ENCODE measurements around the gene TXK. TPM values are rescaled to one million over a fixed set of nuclear protein-coding genes. Genes with fewer than 3 reads are reported as not detected.
A peak's percentile ranks its signal among the peaks of the same experiment; 100 is the strongest.

Gene TXK
- total RNA-seq, 1 donor from 2014 or later: 1.7 TPM

DNA sequence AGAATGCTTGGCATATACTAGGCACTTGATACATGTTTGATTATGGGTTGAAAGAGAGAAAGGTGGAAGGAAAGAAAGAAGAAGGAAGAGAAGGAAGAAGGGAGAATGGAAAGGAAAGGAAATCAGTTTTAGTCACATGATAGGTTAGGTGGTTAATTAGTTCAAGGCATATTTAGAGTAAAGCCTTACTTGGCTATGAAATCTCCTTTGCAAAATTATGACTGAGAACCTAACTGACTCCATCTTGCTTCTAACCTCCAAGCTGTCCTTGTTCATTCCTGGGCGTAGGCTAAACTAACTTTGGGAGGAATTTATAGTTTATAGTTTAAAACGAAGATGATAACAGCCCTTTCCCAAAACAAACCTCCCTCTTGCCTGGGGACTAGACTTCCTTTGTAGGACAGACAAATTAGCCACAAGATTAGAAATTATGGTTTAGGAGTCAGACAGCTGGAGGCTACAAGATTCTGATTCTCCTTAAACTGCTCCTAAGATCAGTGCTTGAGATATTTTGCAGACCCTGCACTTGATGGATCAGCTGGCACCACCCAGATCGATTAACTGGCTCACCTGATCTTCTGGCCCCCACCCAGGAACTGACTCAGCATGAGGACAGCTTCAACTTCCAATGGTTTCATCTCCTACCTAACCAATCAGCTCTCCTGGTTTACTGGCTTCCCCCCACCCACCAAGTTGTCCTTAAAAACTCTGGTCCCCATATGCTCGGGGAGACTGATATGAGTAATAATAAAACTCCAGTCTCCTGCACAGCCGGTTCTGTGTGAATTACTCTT is 55.0 kb downstream of the TXK start:
- H3K27me3 Mint-ChIP-seq (ENCODE audit: low read depth): no peaks in the 10 kb centered on the region
- H3K36me3 Mint-ChIP-seq: no peaks in the 10 kb centered on the region
- H3K4me1 Mint-ChIP-seq: peaks cover 52% of the 10 kb centered on the region
- H3K27ac Mint-ChIP-seq: peak overlapping the region; percentile 93
- no peaks in the 10 kb centered on the region for H3K9me3 Mint-ChIP-seq
- TF ChIP-seq, protein P1, sequence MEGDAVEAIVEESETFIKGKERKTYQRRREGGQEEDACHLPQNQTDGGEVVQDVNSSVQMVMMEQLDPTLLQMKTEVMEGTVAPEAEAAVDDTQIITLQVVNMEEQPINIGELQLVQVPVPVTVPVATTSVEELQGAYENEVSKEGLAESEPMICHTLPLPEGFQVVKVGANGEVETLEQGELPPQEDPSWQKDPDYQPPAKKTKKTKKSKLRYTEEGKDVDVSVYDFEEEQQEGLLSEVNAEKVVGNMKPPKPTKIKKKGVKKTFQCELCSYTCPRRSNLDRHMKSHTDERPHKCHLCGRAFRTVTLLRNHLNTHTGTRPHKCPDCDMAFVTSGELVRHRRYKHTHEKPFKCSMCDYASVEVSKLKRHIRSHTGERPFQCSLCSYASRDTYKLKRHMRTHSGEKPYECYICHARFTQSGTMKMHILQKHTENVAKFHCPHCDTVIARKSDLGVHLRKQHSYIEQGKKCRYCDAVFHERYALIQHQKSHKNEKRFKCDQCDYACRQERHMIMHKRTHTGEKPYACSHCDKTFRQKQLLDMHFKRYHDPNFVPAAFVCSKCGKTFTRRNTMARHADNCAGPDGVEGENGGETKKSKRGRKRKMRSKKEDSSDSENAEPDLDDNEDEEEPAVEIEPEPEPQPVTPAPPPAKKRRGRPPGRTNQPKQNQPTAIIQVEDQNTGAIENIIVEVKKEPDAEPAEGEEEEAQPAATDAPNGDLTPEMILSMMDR (IDR thresholded peaks at IDR 0.05; ENCODE audit: unreplicated experiment): no peak
- H3K4me3 Mint-ChIP-seq: peak overlapping the region; percentile 20
- DNase-seq (ENCODE audit: low spot score in 2 of 2, unreplicated experiment in 2 of 2): no peak

DNA sequence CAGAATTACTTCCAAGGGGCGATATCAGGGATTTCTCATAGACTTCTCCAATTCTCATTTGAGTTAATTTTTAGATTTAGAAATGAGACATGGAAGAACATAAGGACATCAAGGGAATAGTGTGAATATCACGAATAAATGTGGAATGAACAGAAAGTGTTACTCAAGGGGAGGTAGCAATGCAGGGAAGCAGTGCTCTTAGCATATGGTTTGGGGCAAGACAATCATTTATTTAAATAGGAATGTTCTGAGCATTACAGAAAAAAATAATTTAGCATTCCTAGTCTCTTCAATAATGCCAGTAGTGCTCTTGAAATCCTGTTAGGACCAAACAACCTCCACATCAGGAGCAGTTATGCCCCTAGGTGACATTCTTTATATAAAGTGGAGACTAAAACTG is 55.6 kb downstream of the TXK start:
- no peak for DNase-seq (ENCODE audit: low spot score in 2 of 2, unreplicated experiment in 2 of 2)
- Mint-ChIP-seq H3K4me3 (no peak overlapping the region), H3K4me1 (peaks cover 53% of the 10 kb centered on the region), H3K9me3 (no peaks in the 10 kb centered on the region), H3K27ac (peak overlapping the region; percentile 93), H3K27me3 (ENCODE audit: low read depth) (no peaks in the 10 kb centered on the region), H3K36me3 (no peaks in the 10 kb centered on the region)
- TF ChIP-seq, protein P1 (IDR thresholded peaks at IDR 0.05; ENCODE audit: unreplicated experiment): no peak

DNA sequence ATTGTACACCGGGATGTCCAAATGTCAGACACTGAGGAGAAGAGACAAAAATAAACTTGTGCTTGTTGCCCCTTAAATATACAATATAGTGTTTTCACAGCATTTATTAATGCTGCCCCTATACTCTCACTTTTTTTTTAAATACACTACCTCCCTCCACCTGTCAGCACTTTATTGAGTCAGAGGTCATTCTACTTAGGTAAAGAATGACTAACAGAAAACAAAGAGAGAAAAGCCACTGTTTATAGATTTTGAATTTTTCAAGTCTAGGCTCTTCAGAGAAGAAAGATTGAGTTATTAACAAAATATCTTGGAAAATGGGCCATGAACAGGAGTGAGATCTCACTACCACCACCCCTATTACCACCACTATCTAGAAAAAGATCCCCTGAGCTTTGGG is 59.4 kb downstream of the TXK start:
- Mint-ChIP-seq H3K4me3 (no peak overlapping the region), H3K36me3 (no peaks in the 10 kb centered on the region), H3K27me3 (ENCODE audit: low read depth) (no peaks in the 10 kb centered on the region), H3K4me1 (peaks cover 34% of the 10 kb centered on the region), H3K9me3 (no peaks in the 10 kb centered on the region), H3K27ac (no peak overlapping the region)
- TF ChIP-seq, protein P1 (IDR thresholded peaks at IDR 0.05; ENCODE audit: unreplicated experiment): no peak
- DNase-seq (ENCODE audit: low spot score in 2 of 2, unreplicated experiment in 2 of 2): no peak

DNA sequence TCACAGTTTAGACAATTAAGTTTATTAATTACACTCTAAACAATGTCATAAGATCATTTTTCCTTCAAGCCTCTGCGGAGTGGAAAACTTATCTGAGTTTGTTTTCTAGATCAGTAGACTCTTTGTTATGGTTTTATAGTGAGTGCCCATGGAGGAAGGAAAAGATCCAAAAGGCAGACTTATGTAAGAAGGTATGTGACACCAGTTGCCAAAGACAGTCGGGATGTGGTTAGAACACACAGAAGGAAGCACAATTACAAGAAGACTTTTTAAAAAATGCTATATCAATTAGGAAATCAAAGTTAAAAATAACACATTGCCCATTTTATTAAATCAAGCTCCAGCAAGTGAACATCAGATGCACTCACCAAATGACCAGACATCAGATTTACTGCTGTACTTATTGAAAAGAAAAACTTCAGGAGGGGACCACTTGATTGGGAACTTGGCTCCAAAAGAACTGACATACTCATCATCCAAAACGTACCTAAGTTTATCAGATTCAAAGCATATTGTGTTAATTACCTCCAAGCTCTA is 60.4 kb downstream of the TXK start:
- Mint-ChIP-seq H3K4me3 (no peak overlapping the region), H3K4me1 (peaks cover 24% of the 10 kb centered on the region), H3K9me3 (no peaks in the 10 kb centered on the region), H3K27ac (no peak overlapping the region), H3K36me3 (no peaks in the 10 kb centered on the region), H3K27me3 (ENCODE audit: low read depth) (no peaks in the 10 kb centered on the region)
- DNase-seq (ENCODE audit: low spot score in 2 of 2, unreplicated experiment in 2 of 2): no peak
- TF ChIP-seq, protein P1 (IDR thresholded peaks at IDR 0.05; ENCODE audit: unreplicated experiment): no peak

DNA sequence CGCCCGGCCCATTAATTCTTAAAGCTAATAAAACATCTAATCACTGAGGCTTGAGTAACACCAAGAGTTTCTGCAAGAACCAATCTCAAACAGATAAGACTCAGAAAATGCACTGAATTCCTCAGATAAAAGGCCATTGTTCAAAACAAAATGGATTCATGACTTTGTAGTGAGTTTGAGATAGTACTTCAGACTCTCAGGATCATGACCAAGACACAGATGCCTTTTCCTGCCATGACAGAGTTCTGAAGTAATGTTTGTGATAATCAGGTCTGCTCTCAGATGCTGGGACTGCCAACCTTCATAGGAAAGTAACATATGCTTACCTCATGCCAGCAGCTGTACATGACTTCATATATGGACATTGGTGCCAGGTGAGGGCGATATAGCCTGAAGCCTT is 62.9 kb downstream of the TXK start:
- TF ChIP-seq, protein P1 (IDR thresholded peaks at IDR 0.05; ENCODE audit: unreplicated experiment): no peak
- Mint-ChIP-seq H3K27me3 (ENCODE audit: low read depth) (no peaks in the 10 kb centered on the region), H3K36me3 (no peaks in the 10 kb centered on the region), H3K27ac (no peak overlapping the region), H3K4me3 (no peak overlapping the region), H3K9me3 (no peaks in the 10 kb centered on the region), H3K4me1 (peaks cover 9% of the 10 kb centered on the region)
- DNase-seq (ENCODE audit: low spot score in 2 of 2, unreplicated experiment in 2 of 2): no peak

All from mesothelial cell of epicardium (in vitro differentiated cells).